Epidermal melanocyte (primary cell): Measurements from ENCODE around the gene SLC9A3.

Experiments
- DNase-seq: peaks from one replicate; pipeline ENCODE4 v3.0.0; 2011; ENCODE audit warnings: low spot score; ENCODE audit not compliant: insufficient read length

The SLC9A3 gene

DNA sequence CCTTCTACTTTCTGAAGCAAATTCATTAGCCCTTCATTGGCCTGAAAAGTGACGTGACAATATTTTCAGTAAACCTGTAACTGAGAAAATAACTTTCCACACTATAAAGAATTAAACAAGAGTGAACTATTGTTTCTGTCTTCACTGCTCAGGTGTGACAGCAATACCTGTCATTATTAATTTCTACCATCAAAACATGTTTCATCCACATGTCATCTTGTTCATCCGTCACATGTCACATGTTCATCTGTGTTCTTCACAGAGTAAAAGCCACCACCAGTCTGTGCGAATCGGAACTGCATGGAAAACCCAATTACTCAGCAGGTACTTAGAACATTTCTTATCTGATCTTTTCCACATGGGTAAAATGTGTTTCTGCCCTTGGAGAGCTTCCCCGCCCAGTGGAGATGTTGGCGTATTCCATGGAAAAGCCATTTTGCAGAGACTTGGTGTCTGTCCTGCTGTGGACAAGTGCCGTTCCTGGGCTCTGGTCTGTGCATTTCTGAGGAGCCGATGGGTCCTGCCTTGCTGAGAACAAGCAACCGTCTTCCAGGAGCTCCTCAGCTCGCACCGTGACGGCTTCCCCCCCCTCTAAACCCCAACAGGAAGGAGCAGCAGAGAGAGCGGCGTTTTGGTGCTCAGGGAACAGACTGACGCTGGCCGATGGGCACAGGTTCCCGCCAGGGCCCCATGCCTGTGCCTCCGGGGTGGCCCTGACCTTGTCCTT, 91.9 kb downstream of the SLC9A3 start:
- no peak for DNase-seq

DNA sequence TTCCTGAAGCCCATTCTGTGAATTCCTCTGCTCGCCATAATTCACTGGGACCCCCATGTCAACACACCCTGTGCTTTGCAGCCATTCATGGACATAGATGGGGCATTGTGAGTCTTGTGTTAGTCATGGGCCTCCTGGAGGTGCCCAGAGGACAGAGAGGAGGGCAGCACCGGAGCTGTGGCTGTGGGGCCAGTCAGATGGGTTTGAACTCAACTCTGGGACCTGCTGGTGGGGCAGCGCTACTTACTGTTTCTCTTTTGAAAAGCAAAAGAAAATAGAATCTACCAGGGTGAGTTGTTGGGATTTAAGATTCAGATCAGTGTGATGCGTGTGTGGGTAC, 92.6 kb downstream of the SLC9A3 start:
- no peak for DNase-seq

DNA sequence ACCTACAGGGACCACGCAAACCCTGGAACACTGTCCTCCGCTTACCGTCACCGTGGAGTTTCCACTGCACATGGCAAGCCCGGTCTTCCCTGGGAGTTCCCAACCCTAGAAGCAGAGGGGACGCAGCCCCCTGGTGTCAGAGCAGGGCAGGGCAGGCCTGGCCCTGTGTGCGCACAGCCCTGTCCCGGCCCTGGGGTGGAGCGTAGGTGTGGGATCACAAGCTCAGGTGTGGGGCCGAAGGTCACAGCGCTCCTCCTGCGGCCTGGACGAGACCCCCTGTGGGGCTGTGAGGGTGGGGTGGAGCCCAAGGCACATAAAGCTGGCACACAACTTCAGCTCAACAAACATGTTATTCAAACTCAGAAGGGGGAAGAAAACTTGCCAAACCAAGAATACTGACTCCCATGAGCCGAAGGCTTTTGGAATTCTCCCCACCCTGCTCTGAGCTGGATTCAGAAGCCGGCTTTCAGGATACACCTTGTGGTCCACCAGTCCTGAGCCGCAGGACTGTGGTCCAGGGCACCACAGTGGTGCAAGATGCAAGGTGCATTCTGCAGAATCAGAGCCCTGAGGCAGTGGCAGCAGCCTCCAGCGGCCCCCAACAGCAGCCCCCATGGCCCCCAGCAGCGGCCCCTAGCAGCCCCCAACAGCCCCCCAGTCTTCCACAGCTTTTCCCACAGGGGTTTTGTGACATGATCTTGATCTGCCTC, 93.1 kb downstream of the SLC9A3 start:
- peak; percentile 71 for DNase-seq

DNA sequence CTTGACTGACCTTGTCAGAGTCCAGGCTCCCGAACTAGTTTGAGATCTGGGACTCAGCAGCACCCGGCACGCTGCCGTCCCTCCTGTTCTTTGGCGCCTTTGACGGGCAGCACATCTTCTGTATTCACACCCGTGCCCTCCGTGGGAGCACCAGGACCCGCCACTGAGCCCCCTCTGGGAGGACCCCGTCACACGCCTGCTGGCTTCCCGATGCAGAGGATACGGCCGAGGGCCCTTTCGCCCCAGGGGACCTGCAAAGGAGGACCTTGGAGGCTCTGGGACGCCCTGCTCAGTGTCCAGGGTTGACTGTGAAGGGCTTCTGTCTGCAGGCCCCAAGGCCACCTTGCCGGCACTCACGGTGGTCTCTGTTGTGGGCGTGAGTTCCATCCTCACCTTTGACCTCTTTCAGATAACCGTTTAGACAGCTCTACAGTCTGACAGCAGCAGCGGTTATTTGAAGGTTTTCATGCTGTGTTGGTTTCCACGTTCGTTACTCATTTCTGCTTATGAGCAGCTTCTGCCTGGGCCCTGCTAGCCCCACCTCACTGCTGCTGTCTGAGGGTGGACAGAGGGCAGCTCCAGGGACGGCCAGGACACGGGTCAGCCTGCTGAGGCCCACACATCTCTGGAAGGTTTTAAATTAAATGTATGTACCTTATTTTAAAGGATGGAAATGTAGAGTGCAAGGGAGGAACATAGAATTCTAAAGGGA, 93.9 kb downstream of the SLC9A3 start:
- no peak for DNase-seq

DNA sequence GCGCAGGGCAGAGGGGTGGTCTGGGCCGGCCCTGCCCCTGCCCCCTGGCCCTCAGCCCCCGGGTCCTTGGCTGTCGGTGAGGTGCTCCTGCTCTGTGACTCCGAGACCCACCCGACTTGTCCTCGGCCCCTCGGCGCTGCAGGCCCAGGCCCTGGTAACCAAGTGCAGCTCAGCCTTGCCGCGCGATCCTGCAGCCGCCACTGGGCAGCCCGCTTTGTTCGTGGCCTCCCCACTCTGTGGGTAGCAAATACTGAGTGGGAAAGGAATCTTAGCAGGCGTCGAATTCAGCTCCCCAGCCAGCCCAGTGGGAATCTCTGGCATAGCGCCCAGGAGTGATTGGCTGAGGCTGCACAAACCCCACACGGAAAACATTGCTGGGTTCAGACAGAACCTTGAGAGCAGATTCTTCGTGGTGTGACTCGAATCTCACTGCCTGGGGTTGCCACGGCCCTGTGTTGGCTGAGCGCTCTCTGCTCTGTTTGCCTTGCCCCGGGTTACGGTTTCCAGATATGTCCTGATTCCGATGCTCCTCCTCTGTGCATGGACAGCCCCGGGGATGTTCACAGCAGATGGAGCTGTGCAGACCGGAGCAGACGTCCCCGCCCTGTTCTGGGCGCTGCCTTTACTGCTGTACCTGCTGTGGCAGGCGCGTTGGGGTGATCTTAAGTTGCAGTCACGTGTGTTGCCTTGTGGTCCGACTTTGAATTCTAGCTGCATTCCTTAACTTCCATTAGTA, 94.6 kb downstream of the SLC9A3 start:
- no peak for DNase-seq

DNA sequence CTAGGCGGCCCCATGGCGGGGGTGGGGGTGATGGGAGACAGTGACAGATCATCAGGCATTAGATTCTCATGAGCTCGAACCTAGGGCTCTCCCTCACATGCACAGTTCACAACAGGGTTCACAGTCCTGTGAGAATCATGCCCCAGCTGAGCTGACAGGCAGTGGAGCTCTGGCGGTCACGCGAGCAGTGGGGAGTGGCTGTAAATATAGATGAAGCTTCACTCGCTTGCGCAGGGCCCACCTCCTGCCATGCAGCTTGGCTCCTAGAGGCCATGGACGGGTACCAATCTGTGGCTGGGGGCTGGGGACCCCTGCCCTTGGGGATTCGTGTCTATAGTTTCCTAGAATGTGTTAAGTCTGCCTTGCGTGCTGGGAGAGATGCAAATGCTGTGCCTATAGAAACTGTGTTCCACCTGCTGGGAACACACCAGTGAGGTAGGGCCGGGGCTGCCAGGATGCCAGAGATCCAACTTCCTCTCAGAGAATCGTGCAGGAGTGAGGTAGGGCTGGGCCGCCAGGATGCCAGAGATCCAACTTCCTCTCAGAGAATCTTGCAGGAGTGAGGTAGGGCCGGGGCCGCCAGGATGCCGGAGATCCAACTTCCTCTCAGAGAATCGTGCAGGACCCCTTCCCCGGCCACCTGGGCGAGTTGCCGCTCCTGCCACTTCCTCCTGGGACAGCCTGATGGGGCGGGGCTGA, 95.3 kb downstream of the SLC9A3 start:
- no peak for DNase-seq

DNA sequence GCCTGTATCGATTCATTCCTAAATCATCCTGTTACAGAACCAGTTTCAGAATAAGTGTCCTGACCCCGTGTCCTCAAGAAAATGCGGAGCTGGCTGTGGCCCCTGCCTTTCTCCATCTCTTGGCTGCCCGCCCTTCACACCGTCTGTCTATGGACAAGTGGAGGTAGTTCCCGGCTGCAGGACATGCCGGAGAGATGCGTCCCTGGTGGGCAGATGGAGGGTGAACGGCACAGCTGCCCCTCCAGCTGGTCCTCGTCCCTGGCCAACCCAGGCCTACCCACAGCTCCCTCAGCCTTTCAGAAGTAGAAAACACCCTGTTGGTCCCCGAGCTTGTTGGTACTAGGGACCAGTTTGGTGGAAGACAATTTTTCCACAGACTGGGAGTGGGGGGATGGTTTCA, 96.0 kb downstream of the SLC9A3 start:
- DNase-seq, result no peak

DNA sequence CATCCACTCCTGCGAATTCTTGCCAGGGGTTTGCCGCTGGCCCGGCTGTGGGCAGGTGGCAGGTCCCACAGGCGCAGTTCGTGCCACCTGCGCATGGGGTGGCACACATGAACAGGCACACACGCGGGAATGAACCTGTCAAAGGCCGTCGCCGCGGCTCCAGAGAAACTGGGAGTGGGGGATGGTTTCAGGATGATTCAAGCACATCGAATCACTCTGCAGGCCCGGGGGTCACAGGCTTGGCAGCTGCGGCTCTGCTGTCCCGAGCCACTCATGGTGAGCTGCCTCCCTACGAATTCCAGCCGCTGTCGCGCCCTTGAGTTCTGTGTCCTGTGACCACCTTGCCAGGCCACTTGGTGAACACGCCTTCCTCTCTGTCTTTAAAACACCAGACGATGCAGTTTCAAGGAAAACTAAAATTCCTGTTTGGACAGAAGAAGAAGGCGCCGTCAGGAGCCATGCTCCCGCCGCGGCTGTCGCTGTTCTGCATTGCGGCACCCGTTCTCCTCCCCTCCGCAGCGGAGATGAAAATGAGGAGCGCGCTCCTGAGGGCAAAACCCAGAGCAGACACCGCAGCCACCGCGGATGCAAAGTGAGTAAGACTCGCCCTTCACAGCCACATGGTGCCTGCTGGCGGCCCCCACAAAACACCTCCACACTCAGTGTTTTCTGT, 96.7 kb downstream of the SLC9A3 start:
- DNase-seq, result no peak

DNA sequence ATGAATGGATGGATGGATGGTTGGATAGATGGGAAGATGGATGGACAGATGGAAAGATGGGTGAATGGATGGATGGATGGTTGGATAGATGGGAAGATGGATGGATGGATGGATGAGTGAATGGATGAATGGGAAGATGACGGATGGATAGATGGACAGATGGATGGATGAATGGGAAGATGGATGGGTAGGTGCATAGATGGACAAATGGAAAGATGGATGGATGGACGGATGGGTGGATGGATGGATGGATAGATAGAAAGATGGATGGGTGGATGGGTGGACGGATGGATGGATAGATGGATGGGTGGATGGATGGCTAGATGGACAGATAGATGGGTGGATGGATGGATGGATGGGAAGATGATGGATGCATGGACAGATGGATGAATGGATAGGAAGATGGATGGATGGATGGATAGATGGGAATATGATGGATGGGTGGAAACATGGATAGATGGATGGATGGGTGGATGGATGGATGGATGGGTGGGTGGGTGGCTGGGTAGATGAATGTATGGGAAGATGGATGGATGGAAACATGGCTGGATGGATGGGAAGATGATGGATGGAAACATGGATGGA, 97.8 kb downstream of the SLC9A3 start:
- DNase-seq, result no peak

DNA sequence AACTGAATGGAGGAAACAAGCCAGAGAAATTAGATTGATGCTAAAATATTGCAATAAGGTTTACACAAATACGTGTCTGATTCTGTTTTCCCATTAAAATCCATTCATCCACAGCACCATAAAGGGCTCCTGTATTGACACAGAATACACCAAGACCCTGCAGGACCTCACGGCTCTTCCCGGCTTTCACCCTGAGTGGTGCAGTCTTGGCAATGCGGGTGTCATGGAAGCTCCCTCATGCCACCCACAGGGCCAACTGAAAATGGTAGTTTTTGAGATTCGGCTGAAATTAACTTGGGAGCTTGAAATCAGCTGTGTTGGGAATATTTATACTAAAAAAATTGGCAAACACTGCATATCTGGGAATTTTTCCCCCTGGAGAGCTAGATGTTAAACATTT, 98.5 kb downstream of the SLC9A3 start:
- no peak for DNase-seq

DNA sequence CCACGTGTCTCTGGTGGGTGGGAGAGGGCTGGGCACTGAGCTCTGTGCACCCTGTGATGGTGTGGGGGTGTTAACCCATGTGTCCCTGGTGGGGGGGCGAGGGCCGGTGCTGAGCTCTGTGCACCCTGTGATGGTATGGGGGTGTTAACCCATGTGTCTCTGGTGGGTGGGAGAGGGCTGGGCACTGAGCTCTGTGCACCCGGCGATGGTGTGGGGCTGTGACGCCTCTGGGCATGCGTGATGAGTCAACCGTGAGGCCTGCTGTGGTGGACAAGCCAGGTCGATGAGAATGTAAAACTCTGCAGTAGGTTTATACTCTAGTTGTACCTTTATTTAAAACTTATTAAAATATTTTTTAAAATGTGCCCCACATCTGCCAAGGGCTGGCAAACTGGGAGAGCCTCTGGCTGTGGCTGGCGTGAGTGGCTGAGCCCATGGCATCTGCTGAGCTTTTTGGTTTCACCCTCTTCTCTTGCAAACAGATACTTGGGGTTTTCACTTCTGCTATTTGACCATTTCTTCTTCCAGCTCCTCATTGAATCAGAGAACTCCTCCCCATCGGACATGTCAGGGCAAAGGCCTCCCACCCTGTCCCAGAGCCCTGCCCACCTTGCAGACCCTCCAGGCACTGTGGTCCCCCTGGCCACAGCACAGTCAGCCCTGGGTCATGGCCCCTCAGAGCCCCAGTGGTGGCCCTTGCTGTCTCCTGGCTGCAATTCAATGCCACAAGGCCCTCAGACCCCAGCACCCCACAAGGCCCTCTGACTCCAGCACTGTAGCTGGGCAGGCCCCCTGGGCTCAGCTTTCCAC, 99.7 kb downstream of the SLC9A3 start:
- DNase-seq, result no peak

DNA sequence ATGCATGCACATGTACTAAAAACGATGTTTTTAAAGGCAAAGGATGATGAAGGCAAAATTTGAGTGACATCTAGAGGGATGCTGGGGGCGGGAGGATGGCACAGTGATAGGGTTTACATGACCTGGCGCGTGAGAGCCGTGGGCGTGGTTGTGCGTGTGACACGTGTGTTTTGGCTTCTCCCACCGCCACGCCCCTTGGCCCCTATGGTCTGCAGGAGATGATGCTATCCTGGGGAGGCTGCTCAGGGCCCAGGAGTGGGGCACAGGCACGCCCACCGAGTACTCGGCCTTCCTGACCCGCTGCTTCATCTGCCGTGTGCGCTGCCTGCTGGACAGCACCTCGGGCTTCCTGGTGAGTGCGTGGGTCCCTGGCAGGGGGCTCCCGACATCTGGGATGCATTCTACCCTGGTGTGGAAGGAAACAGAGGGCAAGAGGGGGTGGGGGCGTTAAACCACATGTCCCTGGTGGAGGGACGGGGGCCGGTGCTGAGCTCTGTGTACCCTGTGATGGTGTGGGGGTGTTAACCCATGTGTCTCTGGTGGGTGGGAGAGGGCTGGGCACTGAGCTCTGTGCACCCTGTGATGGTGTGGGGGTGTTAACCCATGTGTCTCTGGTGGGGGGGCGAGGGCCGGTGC, 100.5 kb downstream of the SLC9A3 start:
- DNase-seq, result no peak

DNA sequence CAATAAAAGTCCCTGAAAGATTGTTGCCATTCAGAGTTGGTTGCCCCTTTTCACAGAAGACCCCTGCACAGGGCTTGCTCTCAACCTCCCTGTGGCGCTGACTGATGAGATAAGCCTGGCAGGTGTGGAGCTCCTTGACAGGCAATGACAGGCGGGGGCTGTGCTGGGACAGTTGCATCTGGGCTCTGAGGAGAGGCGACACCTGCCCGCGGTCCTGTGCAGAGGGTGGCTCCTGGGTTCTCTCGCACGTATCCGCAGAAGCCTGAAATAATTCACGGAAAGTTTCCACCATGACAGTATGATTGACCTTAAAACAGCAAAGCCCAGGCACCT, 101.0 kb downstream of the SLC9A3 start:
- no peak for DNase-seq

DNA sequence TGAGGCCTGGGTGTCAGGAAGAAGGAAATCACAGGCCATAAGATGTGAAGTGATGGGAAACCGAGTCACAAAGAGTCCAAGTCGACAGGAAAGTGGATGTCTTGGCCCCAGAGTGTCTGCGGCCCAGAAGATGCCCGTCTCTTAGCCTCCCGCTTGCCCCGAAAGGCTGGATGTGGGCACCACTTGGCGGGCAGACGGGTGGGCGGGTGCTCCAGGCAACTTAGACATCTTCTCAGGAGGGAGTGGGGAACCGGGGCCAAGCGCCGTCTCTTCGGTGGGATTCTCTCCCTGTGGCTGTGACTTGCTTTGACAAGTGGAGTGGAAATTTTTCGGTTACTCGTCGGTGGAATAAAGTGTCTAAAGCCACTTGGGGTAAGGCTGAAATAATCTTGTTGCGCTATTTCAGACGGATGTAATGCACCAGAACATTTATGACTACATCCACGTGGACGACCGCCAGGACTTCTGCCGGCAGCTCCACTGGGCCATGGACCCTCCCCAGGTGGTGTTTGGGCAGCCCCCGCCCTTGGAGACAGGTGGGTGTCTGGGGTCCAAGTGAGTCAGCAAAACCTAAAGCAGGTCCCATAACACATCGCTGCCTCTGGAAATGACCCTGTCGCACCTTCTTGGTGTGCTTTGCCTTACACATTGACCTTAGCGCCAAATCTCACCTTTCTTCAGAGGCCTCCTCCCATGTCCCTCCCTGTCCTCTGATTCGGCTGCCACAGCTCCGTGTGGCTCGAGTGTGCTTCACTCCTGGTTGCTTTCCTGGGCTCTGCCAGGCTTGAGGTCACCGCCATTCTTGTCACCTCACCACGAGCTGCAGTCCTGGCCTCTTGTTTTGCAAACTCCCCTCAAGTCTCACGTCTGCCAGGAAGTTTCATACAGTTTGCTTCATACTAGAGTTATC, 101.7 kb downstream of the SLC9A3 start:
- no peak for DNase-seq

DNA sequence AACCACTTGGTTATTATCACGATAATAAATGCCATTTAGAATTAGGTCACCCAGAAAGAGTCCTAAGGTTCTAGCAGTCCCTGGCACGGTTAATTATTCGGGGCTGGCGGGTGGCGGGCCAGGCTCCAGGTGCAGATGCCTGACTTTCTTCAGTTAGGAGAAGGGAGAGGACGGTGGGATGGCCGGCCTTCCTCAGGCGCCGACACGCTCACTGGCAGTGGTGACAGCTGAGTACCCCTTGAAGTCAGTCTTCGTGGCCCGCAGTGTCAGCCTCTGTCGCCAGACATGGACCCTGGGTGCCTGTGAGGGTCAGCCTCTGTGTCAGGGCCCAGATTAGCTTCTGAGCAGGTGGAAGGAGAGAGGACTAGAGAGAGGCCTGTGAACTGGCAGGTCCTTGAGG, 102.3 kb downstream of the SLC9A3 start:
- DNase-seq, result no peak

DNA sequence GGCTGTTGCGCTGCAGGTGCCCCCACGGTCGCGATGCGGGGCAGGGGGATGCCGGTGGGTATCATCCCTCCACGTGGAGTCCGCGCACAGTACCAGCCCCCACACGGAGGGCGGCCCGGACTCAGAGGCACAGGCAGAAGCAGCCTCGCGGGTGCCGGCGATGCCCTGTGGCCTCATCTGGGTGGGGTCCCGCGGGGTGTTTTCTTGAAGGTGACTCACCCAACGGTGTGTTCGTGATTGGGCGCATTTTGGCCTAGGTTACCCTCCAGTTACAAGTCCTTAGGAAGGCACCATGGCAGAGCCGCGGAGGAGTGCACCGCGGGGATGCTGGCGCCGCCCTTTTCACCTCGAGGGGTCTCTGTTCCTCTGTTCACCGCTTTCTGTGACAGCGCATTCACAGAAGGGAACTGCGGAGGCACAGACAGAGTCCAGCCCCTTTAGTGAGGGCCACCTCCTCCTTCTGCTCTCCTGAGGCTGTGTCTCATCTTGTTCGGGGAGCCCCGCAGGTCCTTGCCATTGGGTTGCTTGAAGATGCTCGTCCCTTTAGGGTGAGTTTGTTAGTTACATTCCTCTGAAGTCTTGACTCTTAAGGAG, 102.9 kb downstream of the SLC9A3 start:
- no peak for DNase-seq

DNA sequence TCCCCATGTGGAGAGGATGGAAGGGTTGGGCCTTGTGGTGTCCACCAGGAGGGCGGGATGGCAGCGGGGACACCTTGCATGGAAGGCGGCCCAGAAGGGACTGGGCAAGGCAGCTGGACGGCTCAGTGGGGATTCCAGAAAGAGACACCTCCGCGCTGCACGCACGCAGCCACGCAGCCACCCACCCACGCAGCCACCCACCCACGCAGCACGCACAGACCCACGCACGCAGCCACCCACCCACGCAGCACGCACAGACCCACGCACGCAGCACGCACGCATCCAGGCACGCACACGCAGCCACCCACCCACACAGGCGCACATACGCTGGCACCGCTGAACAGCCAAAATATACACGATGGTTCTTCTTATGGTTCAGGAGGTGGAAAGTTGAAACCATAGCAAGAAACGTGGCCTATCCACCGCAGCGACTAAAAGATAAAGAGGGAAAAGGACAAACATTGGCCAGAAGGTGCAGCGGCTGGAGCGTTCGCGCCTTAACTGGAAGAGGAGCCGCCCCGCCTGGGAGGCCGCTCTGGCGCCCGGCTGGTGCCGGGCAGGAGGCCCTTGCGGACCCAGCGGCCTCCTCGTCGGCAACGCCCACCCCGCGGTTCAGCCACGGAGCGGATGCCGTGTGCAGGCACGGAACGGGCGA, 103.5 kb downstream of the SLC9A3 start:
- no peak for DNase-seq
